SK-N-SH treated with all-trans-retinoic acid at 6 μM for 48 hours (cell line): ENCODE data around the gene BABAM2.

ENCODE experiments used
- ATAC-seq: fragments of 200-7000 bp; cut with Tn5 transposase; 3 replicates; pipeline ENCODE4 v1.9.1; 2020; ENCODE audit warnings: mild to moderate bottlenecking, moderate library complexity
- ARNTL ChIP-seq: fragments of 450-650 bp; formaldehyde crosslinking; IDR thresholded peaks from 2 replicates; pipeline ENCODE4 v1.5.0; 2020; ENCODE audit warnings: low read depth, mild to moderate bottlenecking, moderate library complexity, borderline replicate concordance
- BACH2 ChIP-seq: fragments of 250-450 bp; sonication (Bioruptor Pico); IDR thresholded peaks from 2 replicates; pipeline ENCODE4 v1.9.0; 2021; ENCODE audit warnings: mild to moderate bottlenecking, borderline replicate concordance
- CREB5 ChIP-seq: fragments of 250-450 bp; sonication (Bioruptor Pico); IDR thresholded peaks from 2 replicates; pipeline ENCODE4 v1.5.1; 2020; ENCODE audit warnings: low read depth, mild to moderate bottlenecking, moderate library complexity
- CSDC2 ChIP-seq: fragments of 250-450 bp; sonication (Bioruptor Pico); IDR thresholded peaks from 2 replicates; pipeline ENCODE4 v1.5.0; 2020; ENCODE audit warnings: mild to moderate bottlenecking, moderate library complexity
- CSRNP3 ChIP-seq: fragments of 250-450 bp; sonication (Bioruptor Pico); IDR thresholded peaks from 2 replicates; pipeline ENCODE4 v1.5.1; 2021; ENCODE audit warnings: mild to moderate bottlenecking, moderate library complexity
- ESRRG ChIP-seq: fragments of 250-450 bp; sonication (Bioruptor Pico); IDR thresholded peaks from 2 replicates; pipeline ENCODE4 v1.6.1; 2021; ENCODE audit warnings: mild to moderate bottlenecking
- GLIS3 ChIP-seq: fragments of 250-450 bp; sonication (Bioruptor Pico); IDR thresholded peaks from 2 replicates; pipeline ENCODE4 v1.5.0; 2020; ENCODE audit warnings: mild to moderate bottlenecking, moderate library complexity
- ISL1 ChIP-seq: fragments of 250-450 bp; sonication (Bioruptor Pico); IDR thresholded peaks from 2 replicates; pipeline ENCODE4 v2.1.2; 2022; ENCODE audit warnings: mild to moderate bottlenecking, moderate library complexity
- OSR1 ChIP-seq: fragments of 250-450 bp; sonication (Bioruptor Pico); IDR thresholded peaks from 2 replicates; pipeline ENCODE4 v1.8.0; 2022; ENCODE audit warnings: moderate library complexity, mild to moderate bottlenecking, inconsistent platforms
- PATZ1 ChIP-seq: fragments of 250-450 bp; sonication (Bioruptor Pico); IDR thresholded peaks from 2 replicates; pipeline ENCODE4 v1.8.0; 2020; ENCODE audit warnings: mild to moderate bottlenecking, moderate library complexity, borderline replicate concordance
- PPARA ChIP-seq: fragments of 250-450 bp; sonication (Bioruptor Pico); IDR thresholded peaks from 2 replicates; pipeline ENCODE4 v1.5.0; 2020; ENCODE audit warnings: mild to moderate bottlenecking, borderline replicate concordance
- RARB ChIP-seq: fragments of 250-450 bp; sonication (Bioruptor Pico); IDR thresholded peaks from 2 replicates; pipeline ENCODE4 v1.8.0; 2021; ENCODE audit warnings: mild to moderate bottlenecking, moderate library complexity
- SNAI2 ChIP-seq: fragments of 250-450 bp; sonication (Bioruptor Pico); IDR thresholded peaks from 2 replicates; pipeline ENCODE4 v1.5.0; 2020; ENCODE audit warnings: mild to moderate bottlenecking, moderate library complexity
- TCF4 ChIP-seq: fragments of 250-450 bp; sonication (Bioruptor Pico); IDR thresholded peaks from 2 replicates; pipeline ENCODE4 v1.8.0; 2021; ENCODE audit warnings: mild to moderate bottlenecking, moderate library complexity, borderline replicate concordance
- TOX ChIP-seq: fragments of 250-450 bp; sonication (Bioruptor Pico); IDR thresholded peaks from 2 replicates; pipeline ENCODE4 v1.8.0; 2021; ENCODE audit warnings: mild to moderate bottlenecking, moderate library complexity, borderline replicate concordance
- TSHZ2 ChIP-seq: fragments of 250-450 bp; sonication (Bioruptor Pico); IDR thresholded peaks from 2 replicates; pipeline ENCODE4 v1.5.0; 2020; ENCODE audit warnings: mild to moderate bottlenecking, moderate library complexity
- ZC3H10 ChIP-seq: fragments of 250-450 bp; sonication (Bioruptor Pico); IDR thresholded peaks from 2 replicates; pipeline ENCODE4 v1.5.1; 2021; ENCODE audit warnings: mild to moderate bottlenecking, moderate library complexity
- ZFP3 ChIP-seq: fragments of 250-450 bp; sonication (Bioruptor Pico); IDR thresholded peaks from 2 replicates; pipeline ENCODE4 v1.5.0; 2020; ENCODE audit warnings: mild to moderate bottlenecking, moderate library complexity
- ZFP30 ChIP-seq: fragments of 450-650 bp; formaldehyde crosslinking; IDR thresholded peaks from 2 replicates; pipeline ENCODE4 v1.5.0; 2022; ENCODE audit warnings: mild to moderate bottlenecking, moderate library complexity
- ZNF565 ChIP-seq: fragments of 450-650 bp; formaldehyde crosslinking; conservative IDR thresholded peaks from 2 replicates; pipeline ENCODE4 v1.5.0; 2020; ENCODE audit warnings: low read depth, mild to moderate bottlenecking, moderate library complexity
- ZNF70 ChIP-seq: fragments of 450-650 bp; formaldehyde crosslinking; IDR thresholded peaks from 2 replicates; pipeline ENCODE4 v1.5.0; 2020; ENCODE audit warnings: mild to moderate bottlenecking, moderate library complexity
- ZNF8 ChIP-seq: fragments of 450-650 bp; formaldehyde crosslinking; IDR thresholded peaks from 2 replicates; pipeline ENCODE4 v1.5.0; 2020; ENCODE audit warnings: mild to moderate bottlenecking, moderate library complexity

The BABAM2 gene

GRCh38 chr2:28101892-28102291 lies 211.4 kb downstream of the BABAM2 start:
- ATAC-seq: no peak
- TF ChIP-seq ZNF8 (CRISPR knock-in tag) (no peak), CSRNP3 (CRISPR knock-in tag) (no peak), ESRRG (no peak), GLIS3 (no peak), SNAI2 (CRISPR knock-in tag) (no peak), TOX (CRISPR knock-in tag) (no peak), ARNTL (CRISPR knock-in tag) (no peak), ZC3H10 (CRISPR knock-in tag) (no peak), PPARA (CRISPR knock-in tag) (no peak), ZNF70 (CRISPR knock-in tag) (no peak), ZFP30 (no peak), CREB5 (CRISPR knock-in tag) (no peak), RARB (CRISPR knock-in tag) (no peak), ISL1 (CRISPR knock-in tag) (no peak), CSDC2 (CRISPR knock-in tag) (no peak), ZNF565 (CRISPR knock-in tag) (no peak)
- TF ChIP-seq, all 23 proteins: peak for 0

- peak; percentile 78 for ATAC-seq
- TF ChIP-seq TSHZ2 (no peak), ISL1 (CRISPR knock-in tag) (no peak), ZNF8 (CRISPR knock-in tag) (no peak), OSR1 (CRISPR knock-in tag) (no peak), ZNF70 (CRISPR knock-in tag) (no peak), CSDC2 (CRISPR knock-in tag) (no peak)
Observed at GRCh38 chr2:28102455-28102874, 211.9 kb downstream of the BABAM2 start.

- TF ChIP-seq PPARA (CRISPR knock-in tag) (no peak), ZFP3 (no peak), CSRNP3 (CRISPR knock-in tag) (no peak), CSDC2 (CRISPR knock-in tag) (no peak), ZC3H10 (CRISPR knock-in tag) (no peak), CREB5 (CRISPR knock-in tag) (no peak), TCF4 (CRISPR knock-in tag) (no peak)
- no peak for ATAC-seq
Observed at GRCh38 chr2:28103611-28104010, 213.1 kb downstream of the BABAM2 start.

- ATAC-seq: no peak
- no peak for TF ChIP-seq ZNF565 (CRISPR knock-in tag)
- TF ChIP-seq CREB5 (CRISPR knock-in tag): no peak
- TF ChIP-seq CSDC2 (CRISPR knock-in tag): no peak
- no peak for TF ChIP-seq ZFP3
- no peak for TF ChIP-seq CSRNP3 (CRISPR knock-in tag)
- no peak for TF ChIP-seq PATZ1
- TF ChIP-seq ARNTL (CRISPR knock-in tag): no peak
- TF ChIP-seq PPARA (CRISPR knock-in tag): no peak
- TF ChIP-seq TCF4 (CRISPR knock-in tag): no peak
- TF ChIP-seq TOX (CRISPR knock-in tag): no peak
- TF ChIP-seq SNAI2 (CRISPR knock-in tag): no peak
- no peak for TF ChIP-seq BACH2 (CRISPR knock-in tag)
- TF ChIP-seq RARB (CRISPR knock-in tag): no peak
- no peak for TF ChIP-seq OSR1 (CRISPR knock-in tag)
Observed at GRCh38 chr2:28108143-28108542, 217.6 kb downstream of the BABAM2 start.
